ENCODE data around the gene TMEM167A. TPM values are rescaled to one million over a fixed set of nuclear protein-coding genes. Genes with fewer than 3 reads are reported as not detected.

TMEM167A gene
- total and polyA plus RNA-seq, 2 donors (not counting 1 experiment from before 2014, with no cell fraction given): 9.2 to 41.2 TPM

DNA sequence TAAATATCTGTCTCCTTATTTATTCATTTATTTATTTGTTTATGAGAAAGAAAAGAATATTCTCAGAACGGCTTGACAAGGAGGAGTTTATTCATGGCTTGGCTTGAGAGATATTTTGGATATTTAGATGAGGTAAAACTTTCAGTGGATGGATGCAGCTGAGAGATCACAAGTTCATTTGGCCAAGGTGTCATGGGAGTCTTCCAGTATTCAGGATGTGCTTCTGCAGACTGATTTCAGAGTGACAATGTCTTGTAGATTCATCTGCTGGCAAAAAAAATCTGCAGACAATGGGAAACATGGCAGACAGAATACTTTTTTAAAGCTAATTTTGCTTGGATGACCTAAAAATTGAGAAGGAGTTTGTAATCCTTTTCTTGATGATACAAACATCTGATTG is 38.6 kb upstream of the TMEM167A start:
- POLR2A ChIA-PET: no interaction called here
- H3K4me3 Mint-ChIP-seq: no peak overlapping the region
- Histone ChIP-seq H3K4me2 (replicated peaks; ENCODE audit: low read depth, low read length, poor library complexity, severe bottlenecking) (no peak overlapping the region), H2AFZ (ENCODE audit: insufficient read depth, low read depth, low read length, poor library complexity, severe bottlenecking) (no peak overlapping the region), H3K4me1 (ENCODE audit: control insufficient read depth in 2 of 2, insufficient read depth in 2 of 2, low read length in 2 of 2) (no peaks in the 10 kb centered on the region), H3K9ac (ENCODE audit: low read length) (no peak overlapping the region), H3K27me3 (replicated peaks in 1 of 4; ENCODE audit: control extremely low read depth in 1 of 4, control insufficient read depth in 3 of 4, insufficient read depth in 4 of 4, low read length in 3 of 4) (no peaks in the 10 kb centered on the region), H3K36me3 (replicated peaks in 1 of 2; ENCODE audit: control extremely low read depth in 1 of 2, control insufficient read depth in 1 of 2, extremely low read depth in 1 of 2, insufficient read depth in 2 of 2, low read length in 1 of 2) (peaks cover 6 to 9% of the 10 kb centered on the region in 2 experiments), H3K79me2 (ENCODE audit: control insufficient read depth, insufficient read depth, low read length) (no peaks in the 10 kb centered on the region), H3K9me3 (ENCODE audit: control extremely low read depth in 1 of 3, control insufficient read depth in 2 of 3, insufficient read depth in 1 of 3, low read length in 2 of 3) (peaks cover 3 to 15% (median 13%) of the 10 kb centered on the region in 3 donors), H3K4me3 (ENCODE audit: control extremely low read depth in 1 of 5, extremely low read depth in 1 of 5, insufficient read depth in 1 of 5, low read depth in 2 of 5, low read length in 4 of 5) (no peak overlapping the region), H3K27ac (ENCODE audit: low read length in 2 of 2) (no peak overlapping the region), H4K20me1 (ENCODE audit: control insufficient read depth, insufficient read depth, low read length, poor library complexity, severe bottlenecking) (no peaks in the 10 kb centered on the region)
- no peaks in the 10 kb centered on the region for H3K27me3 Mint-ChIP-seq
- no peak overlapping the region for H3K27ac Mint-ChIP-seq
- H3K9me3 Mint-ChIP-seq (ENCODE audit: insufficient read depth): peaks cover 15% of the 10 kb centered on the region
- no peaks in the 10 kb centered on the region for H3K4me1 Mint-ChIP-seq
- ATAC-seq (ENCODE audit: low read depth) (no peak), DNase-seq (no peak)
- 100% methylated on average over 1 of the region's 1 CpG for WGBS (ENCODE audit: insufficient coverage)
- TF ChIP-seq, protein P1, sequence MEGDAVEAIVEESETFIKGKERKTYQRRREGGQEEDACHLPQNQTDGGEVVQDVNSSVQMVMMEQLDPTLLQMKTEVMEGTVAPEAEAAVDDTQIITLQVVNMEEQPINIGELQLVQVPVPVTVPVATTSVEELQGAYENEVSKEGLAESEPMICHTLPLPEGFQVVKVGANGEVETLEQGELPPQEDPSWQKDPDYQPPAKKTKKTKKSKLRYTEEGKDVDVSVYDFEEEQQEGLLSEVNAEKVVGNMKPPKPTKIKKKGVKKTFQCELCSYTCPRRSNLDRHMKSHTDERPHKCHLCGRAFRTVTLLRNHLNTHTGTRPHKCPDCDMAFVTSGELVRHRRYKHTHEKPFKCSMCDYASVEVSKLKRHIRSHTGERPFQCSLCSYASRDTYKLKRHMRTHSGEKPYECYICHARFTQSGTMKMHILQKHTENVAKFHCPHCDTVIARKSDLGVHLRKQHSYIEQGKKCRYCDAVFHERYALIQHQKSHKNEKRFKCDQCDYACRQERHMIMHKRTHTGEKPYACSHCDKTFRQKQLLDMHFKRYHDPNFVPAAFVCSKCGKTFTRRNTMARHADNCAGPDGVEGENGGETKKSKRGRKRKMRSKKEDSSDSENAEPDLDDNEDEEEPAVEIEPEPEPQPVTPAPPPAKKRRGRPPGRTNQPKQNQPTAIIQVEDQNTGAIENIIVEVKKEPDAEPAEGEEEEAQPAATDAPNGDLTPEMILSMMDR (IDR thresholded peaks at IDR 0.05): no peak
- TF ChIP-seq EZH2 (IDR thresholded peaks at IDR 0.05; ENCODE audit: borderline replicate concordance, insufficient read depth, low read depth, low read length, poor library complexity, severe bottlenecking): no peak
- CTCF ChIA-PET: no interaction called here
- intact Hi-C loops (cut with micrococcal nuclease): no loop called here

DNA sequence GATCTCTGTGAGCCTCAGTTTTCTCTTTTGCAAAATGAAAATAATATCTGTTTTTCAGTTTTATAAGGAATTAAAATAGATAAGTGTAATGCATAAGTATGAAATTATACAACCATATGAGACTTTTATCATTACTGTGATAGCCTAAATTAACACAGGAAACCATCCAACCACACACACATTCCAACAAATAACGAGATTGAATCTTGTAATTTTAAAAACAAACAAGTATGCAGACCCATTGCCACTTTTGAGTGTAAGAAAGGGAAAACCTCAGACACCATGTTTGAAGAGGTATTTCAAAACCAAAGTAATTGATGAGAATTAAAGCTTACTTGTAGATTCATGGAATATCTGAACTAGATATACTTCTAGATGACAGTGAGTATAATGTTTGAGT is 32.2 kb upstream of the TMEM167A start:
- Mint-ChIP-seq H3K27ac (no peak overlapping the region), H3K9me3 (ENCODE audit: insufficient read depth) (peaks cover 11% of the 10 kb centered on the region), H3K4me1 (no peaks in the 10 kb centered on the region), H3K27me3 (no peaks in the 10 kb centered on the region), H3K4me3 (no peak overlapping the region)
- H3K4me2 ChIP-seq (replicated peaks; ENCODE audit: low read depth, low read length, poor library complexity, severe bottlenecking): no peak overlapping the region
- no peaks in the 10 kb centered on the region for H3K79me2 ChIP-seq (ENCODE audit: control insufficient read depth, insufficient read depth, low read length)
- H3K27me3 ChIP-seq (replicated peaks in 1 of 4; ENCODE audit: control extremely low read depth in 1 of 4, control insufficient read depth in 3 of 4, insufficient read depth in 4 of 4, low read length in 3 of 4): no peaks in the 10 kb centered on the region
- no peak overlapping the region for H2AFZ ChIP-seq (ENCODE audit: insufficient read depth, low read depth, low read length, poor library complexity, severe bottlenecking)
- ChIA-PET POLR2A (no interaction called here), CTCF (no interaction called here)
- WGBS (ENCODE audit: insufficient coverage): no CpG with 5 or more reads among the region's 1 CpG
- ATAC-seq (ENCODE audit: low read depth) (no peak), DNase-seq (no peak)
- H3K4me1 ChIP-seq (ENCODE audit: control insufficient read depth in 2 of 2, insufficient read depth in 2 of 2, low read length in 2 of 2): no peaks in the 10 kb centered on the region
- H3K27ac ChIP-seq (ENCODE audit: low read length in 2 of 2): no peak overlapping the region
- no peak overlapping the region for H3K4me3 ChIP-seq (ENCODE audit: control extremely low read depth in 1 of 5, extremely low read depth in 1 of 5, insufficient read depth in 1 of 5, low read depth in 2 of 5, low read length in 4 of 5)
- intact Hi-C loops (cut with micrococcal nuclease): no loop called here
- H4K20me1 ChIP-seq (ENCODE audit: control insufficient read depth, insufficient read depth, low read length, poor library complexity, severe bottlenecking): no peaks in the 10 kb centered on the region
- peaks cover 0 to 11% (median 8%) of the 10 kb centered on the region in 3 donors for H3K9me3 ChIP-seq (ENCODE audit: control extremely low read depth in 1 of 3, control insufficient read depth in 2 of 3, insufficient read depth in 1 of 3, low read length in 2 of 3)
- peaks cover 3 to 9% of the 10 kb centered on the region in 2 experiments for H3K36me3 ChIP-seq (replicated peaks in 1 of 2; ENCODE audit: control extremely low read depth in 1 of 2, control insufficient read depth in 1 of 2, extremely low read depth in 1 of 2, insufficient read depth in 2 of 2, low read length in 1 of 2)
- H3K9ac ChIP-seq (ENCODE audit: low read length): no peak overlapping the region
- TF ChIP-seq, protein P1 (IDR thresholded peaks at IDR 0.05): no peak
- no peak for TF ChIP-seq EZH2 (IDR thresholded peaks at IDR 0.05; ENCODE audit: borderline replicate concordance, insufficient read depth, low read depth, low read length, poor library complexity, severe bottlenecking)
